GM21367 (cell line): Measurements from ENCODE around the gene CNTRL.

ENCODE experiments used
- ATAC-seq: cut with Tn5 transposase; IDR thresholded peaks from one replicate; pipeline ENCODE4 v1.9.1; 2021; ENCODE audit not compliant: unreplicated experiment

CNTRL gene

DNA sequence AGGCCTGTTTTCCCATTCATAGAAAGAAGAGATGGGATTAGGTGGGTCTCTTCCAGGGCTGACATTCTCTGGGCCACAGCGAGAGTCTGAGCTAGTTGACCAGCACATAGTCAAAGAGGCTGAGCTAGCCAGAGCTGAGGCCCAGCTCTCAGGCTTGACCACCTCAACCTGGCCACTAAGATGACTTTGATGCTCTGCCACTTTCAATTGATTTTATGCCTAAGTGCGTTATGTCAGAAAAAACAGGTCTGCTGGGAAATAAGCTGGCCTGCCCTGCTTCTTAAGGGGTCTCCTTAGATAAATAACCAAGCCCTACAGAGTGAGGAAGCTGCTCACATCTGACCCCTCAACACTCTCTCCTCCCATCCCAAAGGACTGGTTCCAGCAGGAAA lies 146.9 kb downstream of the CNTRL start:
- ATAC-seq = no peak

DNA sequence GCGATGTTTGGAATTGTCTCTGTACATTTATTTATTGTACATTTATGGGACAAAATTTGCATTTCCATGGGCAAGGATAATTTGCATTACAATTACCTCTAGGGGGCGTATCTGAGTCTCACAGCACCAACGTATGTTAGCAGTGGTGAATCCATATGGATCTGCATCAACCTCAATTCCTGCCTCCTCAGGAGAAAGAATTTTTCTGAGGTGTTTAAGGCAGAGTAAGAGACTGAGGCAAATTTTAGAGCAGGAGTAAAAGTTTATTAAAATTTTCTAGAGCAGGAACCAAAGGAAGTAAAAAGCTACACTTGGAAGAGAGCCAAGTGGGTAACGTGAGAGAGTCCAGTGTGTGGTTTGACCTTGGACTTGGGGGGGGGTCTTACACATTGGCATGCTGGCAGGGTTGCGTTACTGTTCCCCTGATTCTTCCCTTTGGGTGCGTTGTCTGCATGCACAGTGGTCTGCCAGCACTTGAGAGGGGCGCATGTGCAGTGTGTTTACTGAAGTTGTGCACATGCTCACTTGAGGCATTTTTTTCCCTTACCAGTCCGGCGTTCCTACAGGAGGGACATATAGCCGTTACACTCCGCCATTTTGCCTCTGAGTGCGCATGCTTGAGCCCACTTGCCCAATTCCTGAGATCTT lies 147.9 kb downstream of the CNTRL start:
- no peak for ATAC-seq

DNA sequence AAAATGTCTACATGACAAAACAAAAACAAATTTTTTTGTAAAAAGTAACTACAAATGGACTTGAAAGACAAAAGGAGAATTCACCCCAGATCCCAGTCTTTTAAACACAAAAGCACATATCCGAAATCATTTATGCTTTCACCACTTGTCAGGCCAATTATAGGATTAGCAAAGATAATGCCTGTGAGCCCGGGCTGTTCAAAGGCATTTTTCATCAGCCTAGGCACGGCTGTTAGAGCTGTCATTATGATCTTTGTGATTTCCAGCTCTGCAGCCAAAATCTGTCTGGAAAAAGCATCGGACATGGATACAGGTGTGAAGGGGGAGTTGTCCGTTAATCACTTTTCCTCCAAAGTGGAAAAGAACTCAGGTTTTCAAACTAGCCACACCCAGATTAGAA lies 150.5 kb downstream of the CNTRL start:
- ATAC-seq = no peak

DNA sequence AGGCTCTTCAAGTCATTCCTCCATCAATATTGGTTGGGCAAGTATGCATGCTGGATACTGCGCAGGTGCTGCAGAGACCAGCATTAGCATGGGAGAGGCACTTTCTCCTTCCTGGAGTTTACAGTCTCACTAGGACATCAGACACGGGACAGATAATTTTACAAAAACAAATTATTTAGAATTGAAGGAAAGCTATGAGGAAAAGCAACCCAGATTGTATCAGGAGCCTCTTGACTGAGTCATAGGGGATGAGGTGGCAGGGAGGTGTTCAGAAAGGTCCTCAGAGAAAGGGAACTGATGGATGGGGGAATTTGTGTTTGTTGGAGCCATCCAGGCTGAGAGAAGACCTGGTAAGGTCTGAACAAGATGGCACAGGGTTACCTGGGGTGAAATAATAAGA lies 151.4 kb downstream of the CNTRL start:
- no peak for ATAC-seq
